LNCaP clone FGC (cell line): ENCODE data around the gene FLNB.

Source experiments
- DNase-seq: peaks from one replicate; pipeline ENCODE4 v3.0.0-alpha.2; 2011; ENCODE audit warnings: low read depth
- H3K4me3 ChIP-seq: 2 replicates; pipeline ENCODE4 v1.5.1; 2011; ENCODE audit warnings: mild to moderate bottlenecking, low read depth, low read length, control low read depth
- CTCF ChIP-seq: IDR thresholded peaks from 2 replicates; pipeline ENCODE4 v1.5.1; 2012; ENCODE audit warnings: mild to moderate bottlenecking; ENCODE audit not compliant: control insufficient read depth, insufficient read depth; ENCODE audit errors: extremely low read depth

The FLNB gene

DNA sequence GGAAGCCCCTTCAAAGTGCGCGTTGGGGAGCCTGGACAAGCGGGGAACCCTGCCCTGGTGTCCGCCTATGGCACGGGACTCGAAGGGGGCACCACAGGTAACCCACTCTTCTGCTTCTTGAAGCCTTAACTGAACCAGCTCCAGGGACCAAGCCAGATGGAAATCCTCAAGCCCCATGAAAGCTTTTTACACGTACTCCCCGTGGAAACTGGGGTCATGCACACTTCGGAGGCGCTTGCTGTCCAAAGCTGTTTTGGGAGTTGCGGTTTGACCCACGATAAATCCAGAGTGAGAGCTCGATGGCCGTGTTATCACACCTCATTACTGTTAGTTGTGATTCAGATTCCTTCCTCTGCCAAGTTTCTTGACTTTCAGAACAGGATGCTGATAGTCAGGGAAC, 155.0 kb downstream of the FLNB start:
- no peak for TF ChIP-seq CTCF
- no peak for DNase-seq
- no peak overlapping the region for H3K4me3 ChIP-seq

DNA sequence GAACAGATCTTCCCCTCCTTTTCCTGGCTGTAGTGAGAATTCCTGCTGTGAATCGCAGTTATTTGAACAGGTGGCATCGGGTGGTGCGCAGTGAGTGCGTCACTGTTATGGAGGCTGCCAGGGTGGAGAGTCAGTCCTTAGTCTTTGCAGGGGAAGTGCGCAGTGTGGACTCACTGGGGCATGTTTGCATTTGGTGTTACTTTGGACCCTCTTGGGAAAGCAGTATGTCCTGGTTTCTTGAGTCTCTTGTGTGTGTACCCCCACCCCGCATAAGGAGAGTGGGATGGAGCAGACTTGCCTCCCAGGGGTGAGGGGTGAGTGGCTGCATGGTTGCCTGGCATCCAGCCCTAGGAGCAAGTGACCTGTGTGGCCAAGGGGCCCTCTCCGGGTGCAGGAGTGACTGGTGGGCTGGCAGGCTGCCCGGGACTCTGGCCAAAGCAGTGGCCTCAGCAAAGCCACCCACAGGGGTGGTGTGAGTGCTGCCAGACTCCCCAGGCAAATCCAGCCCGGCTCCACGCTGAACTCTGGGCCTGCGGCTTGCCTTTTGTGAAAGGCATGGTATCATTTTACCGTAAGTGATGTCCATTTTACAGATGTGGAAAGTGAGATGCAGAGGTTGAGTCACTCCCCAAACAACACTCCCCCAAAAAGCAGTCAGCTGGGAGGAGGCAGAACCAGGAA, 156.1 kb downstream of the FLNB start:
- no peak for TF ChIP-seq CTCF
- peak; percentile 91 for DNase-seq
- H3K4me3 ChIP-seq = peak overlapping the region; percentile 30

- no peak for TF ChIP-seq CTCF
- H3K4me3 ChIP-seq = peak overlapping the region; percentile 30
- DNase-seq = peak; percentile 82
Observed at GRCh38 chr3:58164906-58165821, 156.9 kb downstream of the FLNB start.

GRCh38 chr3:58167431-58168351, 159.5 kb downstream of the FLNB start:
- peak; percentile 76 for TF ChIP-seq CTCF

DNA sequence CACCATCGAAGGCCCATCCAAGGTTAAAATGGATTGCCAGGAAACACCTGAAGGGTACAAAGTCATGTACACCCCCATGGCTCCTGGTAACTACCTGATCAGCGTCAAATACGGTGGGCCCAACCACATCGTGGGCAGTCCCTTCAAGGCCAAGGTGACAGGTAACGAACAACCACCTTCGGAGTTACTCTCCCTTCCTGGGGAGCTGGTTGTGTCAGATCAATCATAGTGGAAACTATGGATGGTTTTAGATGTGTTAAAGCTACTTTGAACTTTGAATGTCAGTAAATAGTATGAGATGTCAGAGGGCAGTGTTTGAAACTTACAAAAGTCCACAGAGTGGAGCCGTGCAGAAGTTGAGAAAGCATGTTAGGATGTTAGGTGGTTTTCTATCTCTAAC, 160.3 kb downstream of the FLNB start:
- no peak for TF ChIP-seq CTCF
- DNase-seq = no peak
- H3K4me3 ChIP-seq = no peak overlapping the region

More at GRCh38 chr3:58167431-58168351, 159.5 kb downstream of the FLNB start:
- no peak for DNase-seq
- H3K4me3 ChIP-seq = no peak overlapping the region

- no peak for DNase-seq
- H3K4me3 ChIP-seq = no peak overlapping the region
- no peak for TF ChIP-seq CTCF
Observed at GRCh38 chr3:58169371-58169770, 161.1 kb downstream of the FLNB start.
